GM04503 (cell line): ENCODE measurements around the gene RPS6KA2.

Source experiments
- DNase-seq: peaks from one replicate; pipeline ENCODE4 v3.0.0-alpha.2; 2012; ENCODE audit warnings: low read depth

The RPS6KA2 gene

DNA sequence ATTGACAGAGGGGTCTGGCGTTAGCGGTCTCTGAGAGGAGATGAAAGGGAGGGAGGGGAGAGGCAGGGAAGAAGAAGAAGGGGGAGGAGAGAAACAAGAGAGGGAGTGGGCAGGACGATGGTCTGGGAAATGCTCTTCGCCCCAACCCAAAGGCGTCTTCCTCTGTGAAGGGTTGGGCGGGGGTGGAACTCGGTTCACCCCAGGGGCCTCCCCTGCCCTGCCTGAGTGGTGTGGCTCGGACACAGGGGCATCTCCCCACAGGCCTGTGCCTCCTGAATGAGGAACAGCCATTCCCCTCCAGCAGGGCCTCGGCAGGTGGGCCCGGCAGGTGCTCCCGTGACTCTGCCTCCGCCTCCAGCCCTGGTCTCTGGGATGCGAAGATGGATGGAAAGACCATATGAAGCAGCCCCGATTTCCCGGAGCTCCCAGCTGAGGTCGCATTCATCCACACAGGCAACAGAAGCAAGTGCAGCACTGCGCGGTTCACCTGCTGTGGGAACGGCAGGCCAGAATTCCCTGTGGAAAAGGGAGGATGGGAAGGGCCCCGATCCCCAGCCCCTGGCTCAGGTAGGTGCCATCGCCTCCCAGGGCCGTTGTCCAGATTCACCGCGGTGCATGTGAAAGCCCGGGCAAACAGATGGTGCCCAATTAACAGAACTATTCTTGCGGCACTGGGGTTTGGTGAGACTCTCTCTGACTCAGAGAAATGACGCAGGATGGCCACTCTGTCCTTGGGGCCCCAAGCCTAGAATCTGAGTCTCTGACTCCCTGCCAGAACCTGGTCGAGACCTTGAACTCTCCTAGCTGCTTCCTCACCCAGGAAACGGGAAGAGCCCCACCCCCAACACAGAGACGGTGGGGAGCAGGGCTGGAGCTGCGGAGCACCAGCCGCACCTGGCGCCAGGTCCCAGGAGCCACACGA, 29.4 kb upstream of the RPS6KA2 start:
- no peak for DNase-seq

DNA sequence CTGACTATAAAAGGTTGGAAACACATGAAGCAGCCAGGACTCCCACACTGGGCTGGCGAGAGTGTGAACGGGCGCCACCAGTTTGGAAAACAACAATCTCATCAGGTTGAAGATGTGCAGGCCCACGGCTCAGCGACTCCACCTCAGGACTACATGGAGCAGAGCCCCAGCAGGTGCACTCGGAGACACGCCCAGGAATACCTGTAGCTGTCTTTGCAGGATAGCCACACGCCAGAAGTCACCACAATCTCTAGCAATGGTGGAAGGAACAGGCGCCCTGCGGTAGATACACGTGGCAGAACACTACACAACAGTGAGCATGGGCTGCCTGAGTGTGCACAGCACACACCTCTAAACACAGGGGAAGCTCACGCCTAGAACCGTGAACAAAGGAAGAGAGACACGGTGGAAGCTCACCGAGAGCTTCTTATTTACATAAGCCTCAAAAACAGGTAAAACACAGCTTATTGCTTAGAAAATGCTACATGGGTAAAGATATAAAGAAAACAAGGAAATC, 28.7 kb upstream of the RPS6KA2 start:
- no peak for DNase-seq

DNA sequence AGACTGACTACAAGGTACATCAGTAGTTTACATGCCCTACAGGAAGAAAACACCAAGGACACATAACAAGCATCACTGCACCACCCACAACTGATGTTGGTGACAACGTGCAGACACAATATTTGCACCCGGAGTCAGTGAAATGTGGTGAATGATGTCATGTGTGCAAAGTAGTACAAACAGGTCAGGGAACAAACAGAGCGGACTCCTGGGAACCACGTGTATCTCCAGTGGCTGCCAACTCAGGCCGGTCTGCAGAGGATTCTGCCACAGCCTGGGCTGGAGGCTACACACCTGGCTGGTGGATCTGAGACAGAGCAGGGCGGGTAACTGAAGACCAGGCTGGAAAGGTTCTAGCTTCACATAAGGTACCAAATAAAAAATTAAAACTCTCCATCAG, 28.2 kb upstream of the RPS6KA2 start:
- no peak for DNase-seq

DNA sequence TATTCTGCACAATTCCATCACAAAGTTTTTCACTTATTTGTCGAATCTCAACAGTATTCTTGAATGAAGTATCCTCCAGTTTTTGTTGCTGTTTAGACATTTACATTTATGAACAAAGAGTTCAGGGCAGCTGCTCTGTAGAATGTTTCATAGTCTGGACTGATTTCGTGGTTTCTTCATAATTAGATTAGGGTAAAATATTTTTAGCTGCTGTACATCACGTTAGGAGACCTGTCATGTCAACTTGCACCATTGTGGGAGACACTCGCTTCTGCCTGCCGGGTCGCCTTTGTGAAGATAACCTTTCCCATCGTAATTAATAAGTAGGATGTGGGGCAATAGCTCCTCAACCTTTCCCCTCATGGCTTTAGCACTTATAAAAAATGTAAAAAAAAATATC, 27.5 kb upstream of the RPS6KA2 start:
- DNase-seq, result no peak

DNA sequence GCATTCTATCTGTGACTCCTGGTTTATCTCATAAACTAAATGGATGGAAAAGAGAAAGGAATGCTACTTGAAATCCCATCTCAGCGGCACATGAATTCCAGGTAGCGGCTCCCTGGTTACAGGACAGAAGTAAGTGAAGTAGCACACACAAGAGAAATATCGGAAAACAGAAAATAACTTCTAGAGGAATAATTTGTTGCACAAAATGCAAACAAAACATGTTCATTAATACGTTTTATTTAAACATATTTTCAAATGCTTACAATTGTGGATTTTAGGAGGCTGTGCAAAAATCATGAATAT, 26.5 kb upstream of the RPS6KA2 start:
- DNase-seq, result no peak

DNA sequence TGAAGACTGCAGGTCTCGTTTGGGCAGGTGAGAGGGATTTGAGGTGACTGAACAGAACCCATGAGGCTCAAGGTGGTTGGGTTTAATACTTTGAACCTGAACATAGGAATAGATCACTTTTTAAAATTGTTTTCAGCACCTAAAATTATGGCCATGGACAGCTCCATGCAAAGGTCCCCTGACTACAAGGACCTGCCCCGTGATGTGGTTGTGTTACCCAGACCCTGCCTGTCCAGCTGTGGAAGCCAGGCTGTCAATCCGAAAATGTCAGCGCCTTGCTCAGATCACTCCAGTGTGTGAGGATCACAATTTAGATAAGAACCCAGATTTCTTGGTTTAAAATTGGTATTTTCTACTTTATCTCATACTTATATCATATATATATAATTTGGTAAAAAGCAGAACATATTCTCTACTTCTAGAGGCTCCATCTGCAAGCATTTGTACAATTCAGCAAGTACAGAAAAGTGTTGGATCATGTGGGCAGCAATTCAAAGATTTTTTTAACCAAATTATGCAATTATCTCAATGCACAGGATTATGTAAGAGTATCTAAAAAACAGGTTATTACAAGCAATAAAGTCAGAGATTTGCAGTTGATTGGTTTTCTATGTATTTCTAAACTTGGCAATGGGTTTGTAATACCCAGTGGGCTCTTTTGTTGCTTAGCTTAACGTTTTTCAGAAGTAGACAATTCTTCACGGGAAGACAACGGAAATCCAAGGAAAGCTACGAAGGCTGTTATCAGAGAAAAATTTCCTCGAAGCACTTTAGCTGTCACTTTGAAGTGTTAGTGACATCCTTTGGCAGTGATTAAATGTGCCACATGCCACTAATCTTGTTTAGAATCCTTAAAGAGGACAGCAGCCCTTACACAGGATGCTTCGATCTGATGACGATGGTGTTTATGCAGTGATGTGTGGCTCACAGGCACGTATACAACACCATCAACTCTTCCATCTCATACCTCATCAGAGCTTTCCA, 24.1 kb upstream of the RPS6KA2 start:
- DNase-seq, result no peak

DNA sequence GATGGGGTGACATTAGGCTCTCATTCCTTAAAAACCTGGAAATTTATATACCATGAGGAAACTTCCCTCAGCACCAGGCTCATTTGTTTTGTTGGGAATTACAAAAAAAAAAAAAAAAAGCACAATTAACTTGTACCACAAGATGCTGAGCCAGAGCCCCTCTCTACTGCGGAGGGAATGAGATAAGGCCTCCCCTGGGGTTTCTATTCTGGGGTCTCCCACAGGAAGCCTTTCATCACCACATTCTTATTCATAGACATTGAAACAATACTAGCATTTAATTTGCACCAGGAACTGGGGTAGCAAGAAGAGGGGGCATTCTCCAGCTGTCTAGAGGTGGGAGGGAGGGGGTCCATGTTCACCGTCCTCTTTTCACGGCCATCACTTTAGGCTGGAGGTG, 23.0 kb upstream of the RPS6KA2 start:
- DNase-seq, result no peak

DNA sequence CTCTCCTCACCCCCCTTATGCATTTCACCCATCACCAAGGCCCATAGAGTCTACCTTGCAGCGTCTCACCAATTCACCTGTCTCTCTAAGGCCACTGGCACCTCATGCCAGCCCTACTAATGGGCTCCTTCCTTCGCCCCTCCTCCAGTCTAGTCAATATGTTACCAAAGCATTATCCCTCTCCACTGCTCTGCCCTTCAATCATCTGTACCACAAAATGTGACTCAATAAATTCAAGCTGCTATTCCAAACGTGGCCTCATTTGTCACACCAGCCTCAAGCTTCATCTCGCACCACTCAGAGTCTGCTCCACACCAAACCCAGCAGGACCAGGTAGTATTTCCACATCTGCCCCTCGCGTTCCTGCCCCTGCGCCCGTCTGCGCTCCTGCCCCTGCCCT, 21.8 kb upstream of the RPS6KA2 start:
- DNase-seq, result no peak

DNA sequence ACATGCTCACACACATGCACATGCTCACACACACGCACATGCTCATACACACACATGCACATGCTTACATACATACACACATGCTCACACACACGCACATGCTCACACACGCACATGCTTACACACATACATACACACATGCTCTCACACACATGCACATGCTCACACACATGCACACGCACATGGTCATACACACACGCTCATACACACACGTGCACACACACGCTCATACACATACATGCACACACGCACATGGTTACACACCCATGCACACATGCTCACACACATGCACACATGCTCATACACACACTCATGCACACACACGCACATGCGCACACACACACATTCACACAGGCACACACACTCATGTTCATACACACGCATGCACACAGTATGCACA, 20.8 kb upstream of the RPS6KA2 start:
- no peak for DNase-seq

DNA sequence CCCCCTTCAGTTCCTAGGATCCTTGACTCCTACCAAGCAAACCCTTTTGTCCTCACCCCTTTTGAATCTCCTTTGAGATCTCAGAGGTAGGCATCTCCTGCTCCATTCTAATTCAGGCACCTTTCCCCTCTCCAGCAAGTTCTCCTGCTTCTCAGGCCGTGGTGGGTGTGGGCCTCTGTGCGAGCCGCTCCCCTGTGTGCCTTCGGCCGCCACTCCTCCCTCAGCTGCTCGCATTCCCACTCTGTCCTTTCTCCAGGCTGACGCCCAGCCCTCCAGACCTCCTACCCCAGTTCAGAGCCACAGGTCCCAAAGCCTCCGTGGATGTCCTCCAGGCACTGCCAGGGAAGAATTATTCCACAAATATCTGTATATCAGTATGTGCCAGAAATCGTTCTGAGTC, 19.7 kb upstream of the RPS6KA2 start:
- DNase-seq, result no peak

DNA sequence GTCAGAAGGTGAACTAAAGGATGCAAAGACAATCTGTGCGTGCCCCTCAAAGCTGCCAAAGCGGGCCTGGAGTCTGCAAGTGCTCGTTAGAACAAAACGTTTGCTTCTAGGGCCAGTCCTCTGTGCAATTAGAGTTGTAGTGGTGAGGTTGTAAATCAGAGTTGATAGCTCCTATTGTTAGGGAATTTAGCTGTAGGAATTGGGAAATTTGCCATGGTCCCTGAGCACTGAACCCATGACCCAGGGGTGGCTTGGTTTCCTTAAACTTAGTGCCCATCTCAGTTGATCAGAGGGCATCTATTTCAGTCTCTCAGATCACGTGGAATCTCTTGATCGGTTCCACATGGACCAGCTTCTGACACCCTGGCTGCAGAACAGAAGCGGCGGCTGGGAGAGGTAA, 18.8 kb upstream of the RPS6KA2 start:
- no peak for DNase-seq

DNA sequence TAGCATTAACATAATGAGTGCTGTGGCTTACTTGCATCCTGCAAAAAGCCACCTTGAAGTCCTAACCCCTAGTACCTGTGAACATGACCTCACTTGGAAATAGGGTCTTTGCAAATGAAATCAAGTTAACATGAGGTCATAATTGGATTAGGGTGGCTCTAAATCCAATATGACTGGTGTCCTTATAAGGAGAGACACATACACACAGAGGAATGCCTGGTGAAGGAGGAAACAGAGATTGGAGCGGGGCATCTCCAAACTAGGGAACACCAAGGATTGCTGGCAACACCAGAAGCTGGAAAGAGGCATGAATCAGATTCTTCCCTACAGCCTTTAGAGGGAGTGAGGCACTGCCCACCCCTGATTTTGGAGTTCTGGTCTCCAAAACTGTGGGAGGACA, 17.6 kb upstream of the RPS6KA2 start:
- no peak for DNase-seq

DNA sequence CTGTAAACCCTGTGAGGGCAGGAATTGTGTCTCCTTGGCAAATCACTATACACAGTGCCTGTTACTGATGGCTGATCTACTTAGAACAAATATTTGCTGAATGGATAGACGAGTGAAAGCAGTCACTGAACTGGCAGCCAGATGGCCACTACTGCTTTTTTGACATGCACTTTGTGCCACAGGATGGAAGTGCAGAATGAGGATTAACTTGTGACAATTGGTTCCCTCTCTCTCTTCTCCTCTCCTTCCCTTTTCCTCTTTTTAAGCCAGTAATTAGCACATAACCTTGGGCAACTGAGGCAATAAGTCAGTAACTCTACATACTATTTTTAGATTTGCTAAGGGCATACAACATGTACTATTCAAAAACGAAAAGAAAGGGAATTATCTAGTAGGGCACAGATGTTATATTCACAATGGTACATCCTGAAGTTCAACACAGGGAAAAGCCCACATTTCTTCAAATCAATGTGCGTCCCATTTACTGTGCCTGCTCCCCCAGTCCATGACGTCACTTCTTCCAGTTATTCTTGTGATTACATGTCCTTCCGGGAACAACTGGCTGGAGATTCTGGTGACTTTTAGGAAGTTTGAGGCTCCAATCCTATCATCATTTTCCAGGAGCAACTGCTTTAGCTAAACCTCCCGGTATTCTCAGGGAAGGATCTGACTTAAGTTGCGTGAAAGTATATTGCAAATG, 17.0 kb upstream of the RPS6KA2 start:
- no peak for DNase-seq

DNA sequence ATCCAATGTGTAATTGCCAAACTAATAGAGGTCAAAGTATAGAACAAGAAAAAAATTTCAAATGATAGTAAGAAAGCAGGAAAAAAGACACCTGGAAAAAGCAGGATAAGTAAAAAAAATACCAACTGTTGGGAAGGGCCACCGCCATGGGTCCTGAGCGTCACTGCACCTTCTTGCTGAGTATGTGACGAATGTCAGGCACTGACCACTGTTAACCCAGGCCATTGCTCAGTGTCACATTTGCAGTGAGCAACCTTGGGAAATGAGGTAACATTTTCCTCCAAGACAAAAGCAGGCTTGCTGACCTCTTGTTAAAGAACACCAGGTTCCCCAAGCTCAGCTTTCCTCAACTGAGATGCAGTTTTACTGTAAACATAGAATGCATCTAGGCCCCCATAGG, 15.6 kb upstream of the RPS6KA2 start:
- no peak for DNase-seq

DNA sequence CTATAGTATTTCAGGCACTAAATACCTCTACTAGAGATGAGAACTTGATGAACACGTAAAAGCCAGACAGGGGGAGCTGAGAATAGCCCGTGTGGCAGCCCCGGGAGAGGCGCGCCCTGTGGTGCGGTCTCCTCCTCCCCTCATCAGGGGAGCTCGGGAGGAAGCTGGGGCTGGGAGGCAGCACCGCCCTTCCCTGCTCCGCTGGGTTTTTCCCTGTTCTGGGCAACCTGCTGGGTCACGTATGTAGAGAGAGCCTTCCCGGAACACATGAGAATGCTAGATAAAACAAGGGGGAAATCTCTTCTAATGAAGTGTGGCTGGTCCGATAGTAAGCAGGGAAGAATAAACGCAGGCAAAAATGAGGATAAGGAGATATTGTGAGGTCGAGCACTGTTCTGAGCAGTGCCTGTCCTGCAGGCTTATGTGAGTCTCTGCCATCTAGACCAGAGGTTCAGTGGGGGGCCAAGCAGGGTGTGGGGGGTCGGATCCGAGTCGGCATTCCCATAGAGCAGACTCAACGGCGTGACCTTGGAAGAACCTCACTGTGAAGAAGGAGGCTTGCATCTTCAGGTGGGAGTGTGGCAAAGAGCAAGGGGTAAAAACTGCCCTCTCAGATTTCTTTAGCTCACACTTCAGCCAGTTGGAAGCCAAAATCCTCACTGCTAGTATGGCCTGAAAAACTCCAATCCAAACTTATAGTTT, 13.4 kb upstream of the RPS6KA2 start:
- no peak for DNase-seq

DNA sequence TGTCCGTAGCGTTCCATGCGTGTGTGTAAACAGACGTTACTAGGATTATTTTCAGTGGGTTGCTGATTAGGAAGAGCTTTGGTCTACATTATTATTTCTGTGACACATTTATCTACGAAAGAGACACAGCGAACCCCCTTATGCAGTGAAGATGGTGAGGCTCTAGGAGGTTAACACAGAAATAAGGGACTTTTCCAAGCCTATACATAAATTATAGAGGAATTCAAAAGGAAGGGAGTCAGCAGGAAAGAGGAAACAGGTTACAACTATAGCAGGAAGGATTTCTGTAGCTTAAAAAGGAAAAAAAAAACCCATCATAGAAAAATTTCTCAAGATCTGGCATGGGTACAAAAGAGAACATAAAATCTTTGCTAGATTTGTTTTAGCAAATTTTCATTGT, 12.9 kb upstream of the RPS6KA2 start:
- DNase-seq, result no peak

DNA sequence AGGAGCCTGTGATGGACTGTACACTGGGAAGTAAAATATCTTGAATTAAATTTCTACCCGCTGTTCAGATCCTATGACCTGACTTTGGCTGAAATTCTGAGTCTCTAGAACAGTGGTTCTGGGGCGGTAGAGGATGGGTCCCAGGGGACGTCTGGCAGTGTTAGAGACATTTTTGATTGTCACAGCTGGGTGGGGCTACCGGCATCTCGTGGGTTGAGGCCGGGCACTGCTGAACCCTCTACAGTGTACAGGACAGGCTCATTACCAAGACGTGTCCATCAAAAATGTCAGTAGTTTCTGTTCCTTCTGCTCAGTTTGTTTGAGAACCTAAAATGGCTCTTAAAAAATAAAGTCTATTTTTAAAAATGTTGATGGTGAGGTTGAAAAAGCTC, 11.5 kb upstream of the RPS6KA2 start:
- no peak for DNase-seq

DNA sequence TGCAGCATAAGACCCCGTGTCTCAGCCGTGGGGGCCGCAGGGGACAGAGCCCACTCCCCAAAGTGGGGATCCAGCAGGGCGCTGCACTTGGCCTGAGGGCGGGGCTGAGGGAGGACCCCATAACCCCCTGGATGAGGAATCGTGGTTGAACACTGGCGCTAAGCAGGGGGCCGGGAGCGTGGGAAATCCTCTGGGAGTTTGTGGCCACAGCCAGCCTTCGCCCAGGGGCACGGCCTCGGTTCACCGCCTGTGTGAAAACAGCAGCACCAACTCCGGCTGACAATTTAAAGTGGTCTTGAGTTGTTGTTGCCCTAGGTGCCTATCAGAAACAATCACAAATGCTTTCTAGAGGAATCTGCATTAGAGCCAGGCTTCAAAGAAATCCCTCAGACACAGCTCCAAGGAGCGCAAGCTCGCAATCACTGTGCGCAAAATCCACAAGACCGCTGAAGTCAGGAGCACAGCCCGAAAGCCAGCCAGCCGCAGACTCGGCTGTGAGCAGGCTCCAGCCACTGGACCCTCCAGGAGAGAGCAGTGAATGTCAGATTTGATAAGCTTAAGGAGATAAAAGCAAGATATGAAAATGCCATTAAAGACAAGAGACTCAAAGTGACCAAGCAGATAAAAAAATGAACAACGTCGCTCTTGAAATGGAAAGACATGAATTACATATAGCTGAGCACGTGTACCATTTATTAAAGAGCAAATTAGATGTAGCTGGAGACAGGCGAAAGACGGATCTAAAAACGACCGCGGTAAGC, 10.9 kb upstream of the RPS6KA2 start:
- no peak for DNase-seq

DNA sequence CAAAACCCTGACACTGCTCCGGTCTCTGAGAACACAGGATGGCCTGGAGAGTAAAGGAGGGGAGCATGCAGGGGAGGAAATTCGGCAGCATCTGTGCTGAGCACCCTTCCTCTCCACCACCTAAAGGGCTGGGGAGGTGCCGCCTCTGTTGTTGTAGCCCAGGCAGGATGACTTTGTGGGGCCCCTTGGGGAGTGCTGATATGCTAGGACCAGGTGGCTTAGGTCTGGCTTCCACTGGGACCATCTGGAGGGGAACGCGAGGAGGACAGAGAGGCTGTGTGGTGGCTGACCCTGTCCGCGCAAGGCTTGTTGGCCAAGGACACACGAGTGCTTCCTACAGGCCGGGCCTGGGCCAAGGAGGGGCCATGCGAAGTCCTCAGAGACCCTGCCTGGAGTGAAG, 9.9 kb upstream of the RPS6KA2 start:
- no peak for DNase-seq

DNA sequence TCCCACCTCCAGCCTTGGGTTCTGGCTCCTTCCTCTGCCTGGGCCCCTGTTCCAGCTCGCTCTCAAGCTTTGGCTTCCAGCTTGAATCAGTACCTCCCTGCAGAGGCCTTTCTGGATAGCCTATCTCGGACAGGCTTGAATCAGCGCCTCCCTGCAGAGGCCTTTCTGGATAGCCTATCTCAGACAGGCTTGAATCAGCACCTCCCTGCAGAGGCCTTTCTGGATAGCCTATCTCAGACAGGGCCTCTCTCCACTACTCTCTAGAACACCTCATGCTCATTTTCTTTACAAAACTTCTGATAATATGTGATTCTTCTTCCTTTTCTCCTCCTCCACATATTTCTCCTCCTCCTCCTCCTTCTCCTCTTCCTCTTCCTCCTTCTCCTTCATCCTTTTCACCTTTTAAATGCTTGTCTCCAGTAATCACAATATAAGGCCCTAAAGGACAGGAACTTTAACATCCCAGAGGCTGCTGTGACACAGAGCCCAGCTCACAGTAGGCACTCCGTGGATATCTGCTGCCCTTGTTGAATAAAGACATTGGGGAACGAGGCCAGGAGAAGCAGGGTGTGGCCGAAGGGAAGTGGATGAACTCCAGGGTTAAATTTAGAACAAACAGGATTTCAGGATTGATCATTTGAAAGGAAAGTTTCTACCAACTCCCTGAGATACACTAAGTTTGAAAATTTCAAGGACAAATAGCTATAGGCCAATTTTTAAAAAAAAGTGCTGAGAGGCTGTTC, 9.3 kb upstream of the RPS6KA2 start:
- no peak for DNase-seq
